Esophagus (tissue), 2 donors: ENCODE measurements around the gene DHX8. TPM values are rescaled to one million over a fixed set of nuclear protein-coding genes. Genes with fewer than 3 reads are reported as not detected.

Experiments
- H3K27ac ChIP-seq, 2 donors: one replicate each; pipeline ENCODE4 v1.5.1; 2013; ENCODE audit warnings: low read depth in 2 of 2, mild to moderate bottlenecking in 2 of 2, inconsistent platforms in 1 of 2, low read length in 1 of 2, moderate library complexity in 1 of 2
- H3K27me3 ChIP-seq, 2 donors: one replicate each; pipeline ENCODE4 v1.6.1; 2013; ENCODE audit warnings: low read length in 2 of 2, control low read depth in 1 of 2, mild to moderate bottlenecking in 1 of 2; ENCODE audit not compliant: insufficient read depth in 2 of 2, control insufficient read depth in 1 of 2
- H3K36me3 ChIP-seq, 2 donors: one replicate each; pipeline ENCODE4 v1.6.1; 2013; ENCODE audit warnings: low read length in 1 of 2; ENCODE audit not compliant: control insufficient read depth in 2 of 2, insufficient read depth in 2 of 2
- H3K4me1 ChIP-seq, 2 donors: one replicate each; pipeline ENCODE4 v1.6.1; 2013; ENCODE audit warnings: low read length in 1 of 2; ENCODE audit not compliant: control insufficient read depth in 2 of 2, insufficient read depth in 2 of 2
- H3K4me3 ChIP-seq, 2 donors: one replicate each; pipeline ENCODE4 v1.5.1; 2013; ENCODE audit warnings: low read length in 2 of 2, mild to moderate bottlenecking in 2 of 2, low read depth in 1 of 2, moderate library complexity in 1 of 2
- H3K9me3 ChIP-seq, 2 donors: one replicate each; pipeline ENCODE4 v1.6.1; 2013; ENCODE audit warnings: mild to moderate bottlenecking in 2 of 2, low read depth in 1 of 2, low read length in 1 of 2, moderate library complexity in 1 of 2; ENCODE audit not compliant: control insufficient read depth in 2 of 2, insufficient read depth in 1 of 2
- WGBS, 2 donors: extraction: QIAGEN DNeasy Blood & Tissue Kit; methylation state at CpG; one replicate each; pipeline ENCODE4 v1.1.7; 2013; 5-methylcytosine and 5-hydroxymethylcytosine counted together
- polyA plus RNA-seq, 2 donors: library from polyadenylated mRNA; stranded (reverse); fragments of 200-250 nt; gene quantifications; one replicate each; pipeline ENCODE4 v1.2.3, GENCODE V29; 2013
- donor health status: healthy with polysubstance abuse.
- donor health status: Bipolar disorder and iron deficiency.

The DHX8 gene
- polyA plus RNA-seq, 2 donors: 18.2 to 21.6 TPM

- Histone ChIP-seq H3K36me3 (peaks cover 8 to 30% of the 10 kb centered on the region in 2 donors), H3K4me3 (no peak overlapping the region), H3K27ac (no peak overlapping the region), H3K9me3 (no peaks in the 10 kb centered on the region), H3K4me1 (no peaks in the 10 kb centered on the region), H3K27me3 (no peaks in the 10 kb centered on the region)
- 98 to 100% methylated on average over 1 of the region's 1 CpG for WGBS, 2 donors
Observed at GRCh38 chr17:43515656-43516055, 31.9 kb downstream of the DHX8 start.

- H3K9me3 ChIP-seq: no peaks in the 10 kb centered on the region
- WGBS, 2 donors: 79 to 82% methylated on average over 6 of the region's 6 CpGs
- H3K27me3 ChIP-seq: no peaks in the 10 kb centered on the region
- no peak overlapping the region for H3K4me3 ChIP-seq
- no peak overlapping the region for H3K27ac ChIP-seq
- H3K36me3 ChIP-seq: peaks cover 13 to 39% of the 10 kb centered on the region in 2 donors
- H3K4me1 ChIP-seq: no peaks in the 10 kb centered on the region
Observed at GRCh38 chr17:43517161-43517560, 33.4 kb downstream of the DHX8 start.

- Histone ChIP-seq H3K27me3 (no peaks in the 10 kb centered on the region), H3K36me3 (peaks cover 10 to 39% of the 10 kb centered on the region in 2 donors), H3K9me3 (no peaks in the 10 kb centered on the region), H3K27ac (no peak overlapping the region), H3K4me1 (no peaks in the 10 kb centered on the region), H3K4me3 (no peak overlapping the region)
- WGBS, 2 donors: 68 to 73% methylated on average over 8 of the region's 8 CpGs
Observed at GRCh38 chr17:43517615-43518386, 34.0 kb downstream of the DHX8 start.

GRCh38 chr17:43521389-43521788, 37.6 kb downstream of the DHX8 start:
- WGBS, 2 donors: 96 to 98% methylated on average over 4 of the region's 4 CpGs

GRCh38 chr17:43524945-43525575, 41.3 kb downstream of the DHX8 start:
- Histone ChIP-seq H3K4me1 (peaks cover 0 to 3% of the 10 kb centered on the region in 2 donors), H3K36me3 (peaks cover 15 to 49% of the 10 kb centered on the region in 2 donors), H3K27ac (no peak overlapping the region), H3K27me3 (no peaks in the 10 kb centered on the region), H3K4me3 (no peak overlapping the region), H3K9me3 (no peaks in the 10 kb centered on the region)
- 88 to 93% methylated on average over 8 of the region's 8 CpGs for WGBS, 2 donors

More at GRCh38 chr17:43521389-43521788, 37.6 kb downstream of the DHX8 start:
- no peaks in the 10 kb centered on the region for H3K27me3 ChIP-seq
- H3K4me1 ChIP-seq: no peaks in the 10 kb centered on the region
- H3K36me3 ChIP-seq: peaks cover 15 to 49% of the 10 kb centered on the region in 2 donors
- no peaks in the 10 kb centered on the region for H3K9me3 ChIP-seq
- H3K4me3 ChIP-seq: no peak overlapping the region
- no peak overlapping the region for H3K27ac ChIP-seq

GRCh38 chr17:43526886-43527648, 43.3 kb downstream of the DHX8 start:
- Histone ChIP-seq H3K27ac (no peak overlapping the region), H3K27me3 (no peaks in the 10 kb centered on the region), H3K4me3 (no peak overlapping the region), H3K4me1 (peaks cover 0 to 12% of the 10 kb centered on the region in 2 donors), H3K36me3 (peaks cover 10 to 35% of the 10 kb centered on the region in 2 donors), H3K9me3 (no peaks in the 10 kb centered on the region)
- WGBS, 2 donors: 71 to 72% methylated on average over 7 of the region's 7 CpGs

- no peaks in the 10 kb centered on the region for H3K27me3 ChIP-seq
- peaks cover 10 to 30% of the 10 kb centered on the region in 2 donors for H3K36me3 ChIP-seq
- no peaks in the 10 kb centered on the region for H3K9me3 ChIP-seq
- peaks cover 0 to 12% of the 10 kb centered on the region in 2 donors for H3K4me1 ChIP-seq
- H3K4me3 ChIP-seq: no peak overlapping the region
- 76 to 89% methylated on average over 13 of the region's 13 CpGs for WGBS, 2 donors
- no peak overlapping the region for H3K27ac ChIP-seq
Observed at GRCh38 chr17:43528319-43528987, 44.7 kb downstream of the DHX8 start.

- H3K9me3 ChIP-seq: no peaks in the 10 kb centered on the region
- no peak overlapping the region for H3K4me3 ChIP-seq
- WGBS, 2 donors: 92 to 93% methylated on average over 20 of the region's 20 CpGs
- H3K27me3 ChIP-seq: no peaks in the 10 kb centered on the region
- peaks cover 10 to 24% of the 10 kb centered on the region in 2 donors for H3K36me3 ChIP-seq
- no peak overlapping the region for H3K27ac ChIP-seq
- peaks cover 0 to 12% of the 10 kb centered on the region in 2 donors for H3K4me1 ChIP-seq
Observed at GRCh38 chr17:43528988-43529814, 45.4 kb downstream of the DHX8 start.
